ENCODE data around the gene CBL.

CBL gene

GRCh38 chr11:119266517-119267255 lies 60.5 kb downstream of the CBL start:
- no peak for DNase-seq (ENCODE audit: low read depth in 2 of 3, low spot score in 2 of 3)

- no peak for DNase-seq (ENCODE audit: low read depth in 2 of 3, low spot score in 2 of 3)
Measured at GRCh38 chr11:119267645-119268044, 61.5 kb downstream of the CBL start.

DNA sequence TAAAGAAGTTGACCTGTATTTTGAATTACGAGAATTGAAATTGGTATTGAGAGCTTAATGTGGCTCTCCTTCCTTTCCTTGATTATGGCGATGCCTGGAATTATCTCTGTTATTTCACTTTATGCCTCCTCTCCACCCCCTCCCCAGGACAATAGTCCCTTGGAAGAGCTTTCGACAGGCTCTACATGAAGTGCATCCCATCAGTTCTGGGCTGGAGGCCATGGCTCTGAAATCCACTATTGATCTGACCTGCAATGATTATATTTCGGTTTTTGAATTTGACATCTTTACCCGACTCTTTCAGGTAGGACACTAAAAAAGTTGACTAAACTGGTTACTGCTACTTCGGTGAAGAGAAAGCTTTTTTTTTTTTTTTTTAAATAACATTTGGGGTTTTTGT lies 67.6 kb downstream of the CBL start:
- no peak for DNase-seq (ENCODE audit: low read depth in 2 of 3, low spot score in 2 of 3)

- DNase-seq (ENCODE audit: low read depth in 2 of 3, low spot score in 2 of 3) = no peak
Measured at GRCh38 chr11:119277660-119278059, 71.5 kb downstream of the CBL start.

DNA sequence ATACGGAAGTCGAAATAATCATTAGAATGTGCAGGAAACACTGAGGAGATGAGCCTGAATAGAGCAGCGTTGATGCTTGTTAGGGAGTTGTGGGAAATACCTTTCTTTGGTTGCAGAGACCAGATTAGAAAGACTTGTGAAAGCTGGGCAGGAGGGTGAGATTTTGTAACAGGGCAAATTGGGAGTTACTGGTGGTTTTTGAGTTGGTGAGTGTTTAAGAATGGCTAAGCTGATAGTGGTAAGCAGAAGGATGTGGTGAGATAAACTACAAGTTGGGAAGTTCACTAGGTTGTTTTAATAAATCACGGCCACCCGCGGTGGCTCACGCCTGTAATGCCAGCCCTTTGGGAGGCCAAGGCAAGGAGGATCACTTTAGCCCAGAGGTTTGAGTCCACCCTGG lies 76.4 kb downstream of the CBL start:
- DNase-seq (ENCODE audit: low read depth in 2 of 3, low spot score in 2 of 3) = no peak

GRCh38 chr11:119284344-119285157 lies 78.4 kb downstream of the CBL start:
- no peak for DNase-seq (ENCODE audit: low read depth in 2 of 3, low spot score in 2 of 3)

DNA sequence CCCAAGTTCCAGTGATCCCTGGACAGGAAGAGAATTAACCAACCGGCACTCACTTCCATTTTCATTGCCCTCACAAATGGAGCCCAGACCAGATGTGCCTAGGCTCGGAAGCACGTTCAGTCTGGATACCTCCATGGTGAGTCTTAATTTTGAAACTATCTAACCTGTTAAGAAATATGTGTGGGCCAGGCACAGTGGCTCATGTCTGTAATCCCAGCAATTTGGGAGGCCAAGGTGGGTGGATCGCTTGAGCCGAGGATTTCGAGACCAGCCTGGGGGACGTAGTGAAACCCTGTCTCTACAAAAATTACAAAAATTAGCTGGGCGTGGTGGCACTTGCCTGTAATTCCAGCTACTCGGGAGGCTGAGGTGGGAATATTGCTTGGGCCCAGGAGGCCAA lies 79.3 kb downstream of the CBL start:
- no peak for DNase-seq (ENCODE audit: low read depth in 2 of 3, low spot score in 2 of 3)

GRCh38 chr11:119288219-119288618 lies 82.1 kb downstream of the CBL start:
- DNase-seq (ENCODE audit: low read depth in 2 of 3, low spot score in 2 of 3) = no peak

DNA sequence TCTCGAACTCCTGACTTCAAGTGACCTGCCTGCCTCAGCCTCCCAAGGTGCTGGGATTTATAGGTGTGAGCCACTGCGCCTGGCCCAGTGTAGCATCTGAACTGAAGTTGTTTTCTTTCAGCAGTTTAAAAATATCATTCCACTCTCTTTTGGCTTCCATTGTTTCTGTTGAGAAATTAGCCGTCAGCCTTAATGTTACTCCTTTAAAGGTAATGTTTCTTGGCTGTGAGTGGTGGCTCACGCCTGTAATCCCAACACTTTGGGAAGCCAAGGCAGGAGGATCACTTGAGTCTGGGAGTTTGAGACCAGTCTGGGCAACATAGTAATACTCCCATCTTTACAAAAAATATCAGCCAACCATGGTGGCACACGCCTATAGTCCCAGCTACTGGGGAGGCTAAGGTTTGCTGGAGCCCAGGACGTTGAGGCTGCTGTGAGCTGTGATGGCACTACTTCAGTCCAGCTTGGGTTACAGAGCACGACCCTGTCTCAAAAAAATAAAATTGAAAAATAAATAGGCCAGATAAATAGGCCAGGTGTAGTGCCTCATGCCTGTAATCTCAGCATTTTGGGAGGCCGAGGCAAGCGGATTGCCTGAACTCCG lies 84.9 kb downstream of the CBL start:
- no peak for DNase-seq (ENCODE audit: low read depth in 2 of 3, low spot score in 2 of 3)

GRCh38 chr11:119293461-119293860 lies 87.3 kb downstream of the CBL start:
- DNase-seq (ENCODE audit: low read depth in 2 of 3, low spot score in 2 of 3) = no peak

DNA sequence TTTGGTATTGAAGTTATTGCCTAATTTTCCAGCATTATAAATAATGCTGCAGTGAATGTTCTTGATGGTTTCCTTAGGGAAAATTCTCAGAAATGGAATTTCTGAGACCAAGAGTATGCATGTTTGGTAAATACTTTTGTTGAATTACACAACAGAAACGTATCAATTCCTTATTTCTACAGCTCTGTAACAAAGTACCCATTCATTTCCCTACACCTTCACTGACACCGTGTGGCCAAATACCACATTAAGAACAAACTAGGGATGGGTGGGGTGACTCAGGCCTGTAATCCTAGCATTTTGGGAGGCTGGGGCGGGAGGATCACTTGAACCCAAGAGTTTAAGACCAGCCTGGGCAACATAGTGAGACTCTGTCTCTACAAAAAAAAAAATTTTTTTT lies 89.0 kb downstream of the CBL start:
- no peak for DNase-seq (ENCODE audit: low read depth in 2 of 3, low spot score in 2 of 3)

- DNase-seq (ENCODE audit: low read depth in 2 of 3, low spot score in 2 of 3) = no peak
Measured at GRCh38 chr11:119297938-119298337, 91.8 kb downstream of the CBL start.

GRCh38 chr11:119298726-119299125 lies 92.6 kb downstream of the CBL start:
- no peak for DNase-seq (ENCODE audit: low read depth in 2 of 3, low spot score in 2 of 3)

GRCh38 chr11:119299416-119299815 lies 93.3 kb downstream of the CBL start:
- DNase-seq (ENCODE audit: low read depth in 2 of 3, low spot score in 2 of 3) = no peak

DNA sequence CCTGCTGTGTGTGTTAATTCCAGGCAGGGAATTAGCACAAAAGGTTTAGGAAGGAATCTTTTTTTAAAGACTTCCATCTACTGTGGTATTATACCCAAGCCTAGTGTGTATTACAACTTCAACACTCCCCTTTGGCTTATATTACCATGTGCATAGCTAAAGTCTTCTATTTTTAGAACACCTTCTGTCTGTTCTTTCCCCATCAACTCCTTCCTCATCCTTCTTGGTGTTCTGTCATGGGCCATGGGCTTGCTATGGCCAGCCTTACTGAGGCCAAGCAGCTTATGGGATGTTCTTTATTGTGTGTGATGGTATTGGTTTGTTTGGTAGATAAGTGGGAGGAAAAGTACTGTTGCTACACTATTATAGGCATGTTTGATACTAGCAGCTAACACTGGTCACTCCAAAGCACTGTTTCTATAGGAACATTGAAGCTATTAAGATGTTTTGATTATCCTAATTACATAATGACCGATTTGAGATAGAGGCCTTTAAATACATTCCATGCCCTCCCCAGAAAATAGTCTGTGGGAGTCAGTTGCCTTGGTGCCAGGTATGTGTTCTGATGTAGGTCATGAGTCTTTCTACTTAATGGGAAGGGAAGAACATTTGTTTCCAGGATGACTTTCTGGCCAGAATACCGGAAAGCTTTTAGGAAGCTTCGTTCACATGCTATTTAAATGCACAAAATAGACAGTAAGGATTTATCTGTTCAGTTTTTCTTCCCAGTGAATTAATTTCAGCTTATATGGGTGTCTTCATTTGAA lies 94.2 kb downstream of the CBL start:
- no peak for DNase-seq (ENCODE audit: low read depth in 2 of 3, low spot score in 2 of 3)

DNA sequence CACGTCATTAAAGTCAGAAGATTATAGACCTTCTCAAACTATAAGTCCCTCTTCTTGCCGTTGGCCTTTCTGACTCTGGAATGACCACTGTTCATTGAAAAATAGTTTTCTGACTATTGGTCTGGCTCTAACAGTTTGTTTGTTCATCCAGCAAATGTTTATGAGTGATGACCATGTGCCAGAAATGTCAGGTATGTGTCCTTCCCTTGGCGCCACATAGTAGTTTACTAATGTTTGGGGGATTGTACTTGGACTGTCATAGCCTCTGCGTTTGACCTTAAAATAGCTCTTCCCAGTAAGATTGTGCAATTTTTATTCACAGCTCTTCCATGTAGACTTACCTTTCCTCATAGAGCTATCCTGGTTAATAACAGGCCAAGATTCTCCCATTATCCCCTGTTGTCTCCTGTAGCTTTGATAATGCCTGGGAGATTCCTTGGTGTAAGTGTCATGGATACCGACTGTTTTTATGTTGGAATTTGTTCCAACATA lies 97.1 kb downstream of the CBL start:
- DNase-seq (ENCODE audit: low read depth in 2 of 3, low spot score in 2 of 3) = no peak

DNA sequence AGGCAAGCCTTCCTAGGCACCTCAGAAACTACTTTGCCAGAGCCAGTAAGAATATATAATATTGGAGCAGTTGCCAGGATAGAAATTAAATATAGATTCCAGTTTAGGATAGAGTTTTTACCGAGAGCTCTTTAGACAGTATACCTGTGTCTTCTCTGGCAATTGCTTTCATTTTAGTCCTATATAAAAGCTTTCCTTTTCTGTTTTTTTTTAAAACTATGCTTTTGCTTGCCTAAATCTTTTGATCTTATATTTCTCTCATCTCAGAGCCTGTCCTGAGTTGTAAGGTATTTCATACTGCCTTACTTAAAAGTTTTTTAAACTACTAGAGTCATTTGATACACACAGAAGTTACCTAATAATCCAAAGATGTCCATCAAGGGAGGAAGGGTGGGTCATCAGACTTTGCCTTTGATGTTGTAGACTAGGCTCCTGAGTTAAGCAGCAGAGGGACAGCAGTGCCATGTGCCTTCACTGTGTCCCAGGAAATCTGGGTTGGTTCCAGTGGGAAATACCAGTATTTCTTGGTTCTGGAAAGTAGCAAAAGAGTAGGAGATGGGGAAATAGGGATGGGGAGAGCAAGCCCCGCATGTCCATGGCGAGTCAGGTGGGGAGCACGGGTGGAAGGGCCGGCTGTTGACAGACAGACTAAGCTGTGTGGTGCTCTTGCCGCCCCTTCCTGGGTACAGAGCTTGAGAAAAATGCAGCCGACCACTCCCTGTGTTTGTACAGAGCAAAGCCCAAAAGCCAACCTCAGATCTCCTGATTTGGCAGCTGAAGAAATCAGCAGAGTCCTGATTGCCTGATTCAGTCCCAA lies 99.6 kb downstream of the CBL start:
- no peak for DNase-seq (ENCODE audit: low read depth in 2 of 3, low spot score in 2 of 3)

DNA sequence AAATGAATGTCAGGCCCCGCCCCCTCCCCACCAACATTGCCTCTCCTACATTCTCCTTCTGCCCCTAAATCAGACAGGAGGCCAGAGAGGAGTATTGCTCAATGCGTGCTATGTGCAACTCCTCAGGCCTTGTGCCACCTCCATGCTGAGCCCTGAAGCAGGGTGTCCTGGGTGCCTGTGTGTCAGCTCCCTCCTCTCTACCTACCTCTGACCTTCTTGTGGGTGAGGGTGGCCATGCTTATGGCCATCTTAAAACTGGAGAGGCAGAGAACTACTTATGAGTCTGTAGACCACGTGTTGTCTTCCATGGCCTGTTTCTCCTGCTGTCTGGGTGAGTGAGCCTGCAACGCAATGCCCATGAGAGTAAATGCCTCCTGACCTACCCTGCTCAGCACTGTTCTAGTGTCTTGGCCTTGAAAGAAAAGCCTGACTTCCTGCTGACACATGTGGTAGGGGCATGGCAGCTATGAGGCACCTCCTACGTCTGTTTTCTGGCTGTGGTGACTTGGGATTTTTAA lies 100.3 kb downstream of the CBL start:
- no peak for DNase-seq (ENCODE audit: low read depth in 2 of 3, low spot score in 2 of 3)

- no peak for DNase-seq (ENCODE audit: low read depth in 2 of 3, low spot score in 2 of 3)
Measured at GRCh38 chr11:119307219-119307618, 101.1 kb downstream of the CBL start.

- DNase-seq (ENCODE audit: low read depth in 2 of 3, low spot score in 2 of 3) = no peak
Measured at GRCh38 chr11:119307974-119308373, 101.8 kb downstream of the CBL start.
